DMS 273 (cell line): ENCODE measurements around the gene ELMOD3.

ENCODE experiments used
- DNase-seq: peaks from one replicate; lab custom pipeline; 2025; ENCODE audit not compliant: unreplicated experiment; lab: John Stamatoyannopoulos, UW

The ELMOD3 gene

DNA sequence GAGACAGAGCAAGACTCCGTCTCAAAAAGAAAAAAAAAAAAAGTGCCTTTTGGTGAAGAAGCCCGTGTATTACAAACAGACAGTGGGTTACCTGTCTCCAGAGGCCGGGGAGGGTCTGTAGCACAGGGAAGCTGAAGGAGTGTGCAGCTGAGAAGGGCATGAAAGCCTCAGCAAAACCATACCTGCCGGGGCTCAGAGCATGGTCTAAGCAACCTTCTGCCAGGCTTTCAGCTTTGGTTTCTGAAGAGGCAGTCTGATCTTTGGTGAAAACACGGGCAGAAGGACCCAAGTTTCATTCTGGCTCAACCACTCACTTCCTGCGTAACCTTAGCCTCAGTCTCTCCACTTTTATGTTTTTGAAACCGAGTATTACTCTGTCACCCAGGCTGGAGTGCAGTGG lies 85.4 kb downstream of the ELMOD3 start:
- DNase-seq = no peak

DNA sequence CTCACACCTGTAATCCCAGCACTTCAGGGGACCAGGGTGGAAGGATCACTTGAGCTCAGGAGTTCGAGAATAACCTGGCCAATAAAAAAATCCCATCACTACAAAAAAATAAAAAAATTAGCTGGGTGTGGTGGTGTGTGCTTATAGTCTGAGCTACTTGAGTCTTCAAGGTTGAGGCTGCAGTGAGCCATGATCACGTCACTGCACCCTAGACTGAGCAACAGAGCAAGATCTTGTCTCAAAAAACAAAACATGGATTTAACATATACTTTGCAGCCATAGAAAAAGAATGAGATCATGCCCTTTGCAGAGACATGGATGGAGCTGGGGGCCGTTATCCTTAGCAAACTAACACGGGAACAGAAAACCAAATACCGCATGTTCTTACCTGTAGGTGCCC lies 86.2 kb downstream of the ELMOD3 start:
- DNase-seq = no peak
